SK-N-SH (cell line): ENCODE data around the gene NEAT1. TPM values are rescaled to one million over a fixed set of nuclear protein-coding genes. Genes with fewer than 3 reads are reported as not detected.

ENCODE experiments used
- CTCF ChIA-PET: fragments of 300-600, 350-600 bp; formaldehyde crosslinking; extraction: SDS; loops from one replicate; lab custom pipeline; 2021; lab: Yijun Ruan, JAX
- POLR2A ChIA-PET: fragments of 350-600 bp; sonication (Branson Sonifier 250); formaldehyde crosslinking; extraction: SDS; loops from one replicate; lab custom pipeline; 2020; ENCODE audit warnings: antibody characterized with exemption, inconsistent platforms; lab: Yijun Ruan, JAX
- DNase-seq: peaks from one replicate; pipeline ENCODE4 v3.0.0; 2012
- H2AFZ ChIP-seq: fragments of 200-600 bp; sonication (generic); 2 replicates; pipeline ENCODE4 v1.8.1; 2016; ENCODE audit warnings: antibody characterized with exemption, mild to moderate bottlenecking, low read depth
- H3F3A ChIP-seq: fragments of 200-600 bp; sonication (generic); replicated peaks from 2 replicates; pipeline ENCODE3; 2016; ENCODE audit warnings: antibody characterized with exemption, mild to moderate bottlenecking; ENCODE audit not compliant: insufficient read depth
- H3K27ac ChIP-seq, 2 experiments: fragments of 200-500 bp in 1 of 2; fragments of 200-600 bp in 1 of 2; sonication (Bioruptor generic) in 1 of 2; sonication (generic), shearing (Covaris generic) in 1 of 2; 2 replicates each; pipeline versions ENCODE4 v1.5.1 to v1.6.1; 2014 to 2016; ENCODE audit warnings: low read depth in 2 of 2, inconsistent platforms in 1 of 2, low read length in 1 of 2, mild to moderate bottlenecking in 1 of 2, mixed read lengths in 1 of 2
- H3K27me3 ChIP-seq: fragments of 200-600 bp; sonication (generic), shearing (Covaris generic); 2 replicates; pipeline ENCODE4 v1.6.1; 2016; ENCODE audit warnings: mixed run types; ENCODE audit not compliant: insufficient read depth
- H3K36me3 ChIP-seq, 2 experiments: fragments of 200-500 bp in 1 of 2; fragments of 200-600 bp in 1 of 2; sonication (Bioruptor generic) in 1 of 2; sonication (generic) in 1 of 2; replicated peaks in 1 of 2; 2 replicates each; pipeline versions ENCODE3 to v1.5.1; 2014 to 2016; ENCODE audit warnings: low read length in 1 of 2, mild to moderate bottlenecking in 1 of 2; ENCODE audit not compliant: insufficient read depth in 2 of 2, control insufficient read depth in 1 of 2
- H3K4me1 ChIP-seq, 2 experiments: fragments of 200-500 bp in 1 of 2; fragments of 200-600 bp in 1 of 2; sonication (Bioruptor generic) in 1 of 2; sonication (generic), shearing (Covaris generic) in 1 of 2; 2 replicates each; pipeline versions ENCODE4 v1.5.1 to v1.6.1; 2014 to 2016; ENCODE audit warnings: low read depth in 1 of 2, low read length in 1 of 2, mixed run types in 1 of 2; ENCODE audit not compliant: insufficient read depth in 2 of 2, control insufficient read depth in 1 of 2
- H3K4me2 ChIP-seq: fragments of 200-600 bp; sonication (generic), shearing (Covaris generic); 2 replicates; pipeline ENCODE4 v1.6.1; 2017; ENCODE audit warnings: mixed run types
- H3K4me3 ChIP-seq, 2 experiments: fragments of 200-500 bp in 1 of 2; fragments of 200-600 bp in 1 of 2; sonication (Bioruptor generic) in 1 of 2; sonication (generic), shearing (Covaris generic) in 1 of 2; 2 replicates each; pipeline versions ENCODE4 v1.5.1 to v1.8.1; 2014 to 2016; ENCODE audit warnings: low read depth in 2 of 2, inconsistent platforms in 1 of 2, low read length in 1 of 2, mild to moderate bottlenecking in 1 of 2, mixed read lengths in 1 of 2, moderate library complexity in 1 of 2
- H3K79me2 ChIP-seq: fragments of 200-600 bp; sonication (generic); 2 replicates; pipeline ENCODE4 v1.8.1; 2017; ENCODE audit warnings: mild to moderate bottlenecking; ENCODE audit not compliant: insufficient read depth
- H3K9ac ChIP-seq: fragments of 200-600 bp; sonication (generic); 2 replicates; pipeline ENCODE4 v1.6.1; 2017; ENCODE audit warnings: mixed run types
- H3K9me2 ChIP-seq: fragments of 200-600 bp; sonication (generic); 2 replicates; pipeline ENCODE4 v1.6.1; 2017; ENCODE audit warnings: mixed run types
- H3K9me3 ChIP-seq: fragments of 200-600 bp; sonication (generic); 2 replicates; pipeline ENCODE4 v1.6.1; 2017; ENCODE audit warnings: mixed run types, mild to moderate bottlenecking, moderate library complexity
- H4K20me1 ChIP-seq: fragments of 200-600 bp; sonication (generic); 2 replicates; pipeline ENCODE4 v1.6.1; 2017; ENCODE audit warnings: mild to moderate bottlenecking, mixed run types; ENCODE audit not compliant: insufficient read depth
- CHD2 ChIP-seq: fragments of 150-350 bp; IDR thresholded peaks from 2 replicates; pipeline ENCODE4 v1.6.1; 2018; ENCODE audit warnings: low read length; ENCODE audit not compliant: partially characterized antibody
- CTCF ChIP-seq: fragments of 200-600 bp; sonication (generic); IDR thresholded peaks from 2 replicates; pipeline ENCODE4 v1.6.1; 2017; ENCODE audit warnings: antibody characterized with exemption, mild to moderate bottlenecking, moderate library complexity
- ELF1 ChIP-seq: IDR thresholded peaks from 2 replicates; pipeline ENCODE4 v1.4.0; 2012
- EZH2phosphoT487 ChIP-seq: fragments of 200-600 bp; sonication (generic); IDR thresholded peaks from 2 replicates; pipeline ENCODE4 v1.6.1; 2017; ENCODE audit warnings: low read depth, mixed run types, mild to moderate bottlenecking, antibody characterized with exemption, moderate library complexity, borderline replicate concordance
- FOSL2 ChIP-seq: IDR thresholded peaks from 2 replicates; pipeline ENCODE4 v1.4.0; 2012; ENCODE audit warnings: low read depth, mild to moderate bottlenecking, moderate library complexity, borderline replicate concordance
- FOXJ3 ChIP-seq: sonication (generic); formaldehyde crosslinking; IDR thresholded peaks from 2 replicates; pipeline ENCODE4 v1.5.1; 2020; ENCODE audit warnings: mild to moderate bottlenecking, missing genetic modification reagents
- FOXM1 ChIP-seq: IDR thresholded peaks from 2 replicates; pipeline ENCODE4 v1.4.0; 2012; ENCODE audit warnings: low read depth, mild to moderate bottlenecking
- GABPA ChIP-seq: IDR thresholded peaks from 2 replicates; pipeline ENCODE4 v1.4.0; 2012; ENCODE audit warnings: low read depth, mild to moderate bottlenecking
- GATA2 ChIP-seq: sonication (generic); formaldehyde crosslinking; IDR thresholded peaks from 2 replicates; pipeline ENCODE4 v1.5.0; 2020; ENCODE audit warnings: mild to moderate bottlenecking, missing genetic modification reagents
- IRF3 ChIP-seq: fragments of 150-350 bp; IDR thresholded peaks from 2 replicates; pipeline ENCODE4 v1.6.1; 2016; ENCODE audit warnings: mild to moderate bottlenecking, low read depth, low read length
- MEF2A ChIP-seq: IDR thresholded peaks from 2 replicates; pipeline ENCODE4 v1.4.0; 2012; ENCODE audit warnings: low read depth, borderline replicate concordance
- NRF1 ChIP-seq: IDR thresholded peaks from 2 replicates; pipeline ENCODE4 v1.6.1; 2012; ENCODE audit warnings: low read depth, mild to moderate bottlenecking, low read length
- PBX3 ChIP-seq: IDR thresholded peaks from 2 replicates; pipeline ENCODE4; 2012
- POLR2AphosphoS5 ChIP-seq: IDR thresholded peaks from 2 replicates; pipeline ENCODE4 v1.6.1; 2012; ENCODE audit warnings: low read depth, low read length
- RAD21 ChIP-seq: IDR thresholded peaks from 2 replicates; pipeline ENCODE4 v1.6.1; 2012; ENCODE audit warnings: mild to moderate bottlenecking, low read length
- RCOR1 ChIP-seq: fragments of 150-350 bp; IDR thresholded peaks from 2 replicates; pipeline ENCODE4 v1.6.1; 2017; ENCODE audit warnings: antibody characterized with exemption, low read length
- RXRA ChIP-seq: IDR thresholded peaks from 2 replicates; pipeline ENCODE4 v1.4.0; 2012; ENCODE audit warnings: low read depth, mild to moderate bottlenecking, borderline replicate concordance
- SIN3A ChIP-seq: IDR thresholded peaks from 2 replicates; pipeline ENCODE4 v1.6.1; 2012; ENCODE audit warnings: low read depth, mild to moderate bottlenecking, low read length, moderate library complexity, borderline replicate concordance
- SMC3 ChIP-seq: IDR thresholded peaks from 2 replicates; pipeline ENCODE4 v1.6.1; 2012; ENCODE audit warnings: low read depth, low read length, improper control_type of control experiment
- TAF1 ChIP-seq: IDR thresholded peaks from 2 replicates; pipeline ENCODE4 v1.6.1; 2012; ENCODE audit warnings: low read depth, mild to moderate bottlenecking, low read length, moderate library complexity, borderline replicate concordance
- TCF12 ChIP-seq: IDR thresholded peaks from 2 replicates; pipeline ENCODE4 v1.4.0; 2012
- TEAD4 ChIP-seq: IDR thresholded peaks from 2 replicates; pipeline ENCODE4 v1.4.0; 2012; ENCODE audit warnings: mild to moderate bottlenecking, borderline replicate concordance; ENCODE audit not compliant: insufficient read depth
- USF1 ChIP-seq: IDR thresholded peaks from 2 replicates; pipeline ENCODE4 v1.4.0; 2012; ENCODE audit warnings: low read depth, borderline replicate concordance
- YY1 ChIP-seq: IDR thresholded peaks from 2 replicates; pipeline ENCODE4 v1.4.0; 2012; ENCODE audit warnings: low read depth, mild to moderate bottlenecking
- WGBS: methylation state at CpG from one replicate; pipeline ENCODE4 v1.1.6; 2017; ENCODE audit warnings: low lambda C conversion rate; 5-methylcytosine and 5-hydroxymethylcytosine counted together
- polyA plus RNA-seq, 3 experiments: library from polyadenylated mRNA; depleted of rRNA; stranded (reverse); fragments of >200 nt; gene quantifications; 2 replicates each; pipeline ENCODE4 v1.2.3, GENCODE V29; 2012

The NEAT1 gene
- polyA plus RNA-seq, 1 of the 3 experiments (the other 2 are of a cell fraction): 435 TPM

DNA sequence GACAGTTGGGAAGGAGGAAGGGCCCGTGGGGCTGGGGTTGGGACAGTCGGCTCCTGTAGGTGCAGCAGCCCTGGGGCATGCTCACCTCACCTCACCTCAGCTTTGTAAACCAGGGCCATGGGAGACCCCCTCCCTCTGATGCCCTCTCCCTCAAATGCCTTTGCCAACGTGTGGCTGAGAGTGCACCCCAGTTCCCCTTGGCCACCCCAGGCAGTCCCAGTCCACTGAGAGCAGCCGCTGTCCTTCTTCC is 4.2 kb upstream of the NEAT1 start (continued):
- TF ChIP-seq CTCF (no peak), RCOR1 (no peak), GABPA (no peak), ELF1 (no peak), FOXM1 (no peak)

- 3% methylated on average over 9 of the region's 15 CpGs for WGBS
- Histone ChIP-seq H3K4me3 (peak overlapping the region; percentile 13 to 18; a peak in 3 of 4 replicates), H3K36me3 (peaks cover 1 to 9% of the 10 kb centered on the region in 2 experiments), H3K4me2 (peak overlapping the region; percentile 94), H3F3A (peaks cover 52% of the 10 kb centered on the region), H3K9ac (peak overlapping the region; percentile 98), H3K27ac (peak overlapping the region; percentile 100), H3K79me2 (peaks cover 78% of the 10 kb centered on the region), H4K20me1 (peaks cover 12% of the 10 kb centered on the region), H2AFZ (no peak overlapping the region), H3K9me2 (no peaks in the 10 kb centered on the region), H3K9me3 (no peaks in the 10 kb centered on the region), H3K27me3 (no peaks in the 10 kb centered on the region), H3K4me1 (peaks cover 50 to 61% of the 10 kb centered on the region in 2 experiments)
- CTCF ChIA-PET: interaction anchor here (0.7 to 13.0 kb wide), 12 partner anchors 12 to 1111 kb away, joined by 3 to 223 read pairs (median 5); partner anchors contain the start of genes MALAT1 and SLC25A45
- peak; percentile 91 for DNase-seq
- POLR2A ChIA-PET: interaction anchor here (1.1 to 17.2 kb wide), 6 partner anchors 9 to 79 kb away, joined by 5 to 1027 read pairs (median 10); partner anchors contain the start of gene MALAT1
- no peak for TF ChIP-seq FOXM1
- no peak for TF ChIP-seq IRF3
- TF ChIP-seq SIN3A: no peak
- TF ChIP-seq FOXJ3 (CRISPR knock-in tag): no peak
- peak; percentile 86 for TF ChIP-seq USF1
- TF ChIP-seq CHD2: peak; percentile 80
- 0 out of 2 replicates have a peak, but pooled peaks have one; percentile 31 for TF ChIP-seq PBX3
- TF ChIP-seq YY1: no peak
- 0 out of 2 replicates have a peak, but pooled peaks have one; percentile 9 for TF ChIP-seq TEAD4
- peak; percentile 46; the same call in 1 of the 2 replicates for TF ChIP-seq RXRA
- TF ChIP-seq MEF2A: no peak
- TF ChIP-seq FOSL2: no peak
- TF ChIP-seq POLR2AphosphoS5: peak; percentile 55; the same call in 1 of the 2 replicates
- peak; percentile 58; the same call in 1 of the 2 replicates for TF ChIP-seq TAF1
- no peak for TF ChIP-seq NRF1
- peak; percentile 27 for TF ChIP-seq TCF12
- TF ChIP-seq RCOR1: no peak
- no peak for TF ChIP-seq CTCF
- TF ChIP-seq EZH2phosphoT487: no peak
- TF ChIP-seq RAD21: no peak
- TF ChIP-seq SMC3: no peak
- TF ChIP-seq GATA2 (CRISPR knock-in tag): no peak
- TF ChIP-seq ELF1: no peak
Measured at GRCh38 chr11:65418681-65419459, 3.7 kb upstream of the NEAT1 start.
